NB4 (cell line): Measurements from ENCODE around the gene SIVA1.

Source experiments
- DNase-seq: peaks from one replicate; pipeline ENCODE4 v3.0.0; 2010; ENCODE audit warnings: low read depth
- H3K4me3 ChIP-seq: one replicate; pipeline ENCODE4 v1.5.1; 2011; ENCODE audit warnings: mild to moderate bottlenecking, low read depth, low read length, moderate library complexity
- MAX ChIP-seq: IDR thresholded peaks from 2 replicates; pipeline ENCODE4 v1.6.1; 2011; ENCODE audit warnings: low read depth, low read length
- MYC ChIP-seq: IDR thresholded peaks from 2 replicates; pipeline ENCODE4 v1.6.1; 2011; ENCODE audit warnings: low read depth, low read length
- POLR2A ChIP-seq: IDR thresholded peaks from 2 replicates; pipeline ENCODE4 v1.6.1; 2011; ENCODE audit warnings: mild to moderate bottlenecking; ENCODE audit not compliant: insufficient read length; ENCODE audit errors: extremely low read depth
- TF ChIP-seq, protein P1 (sequence below): IDR thresholded peaks from one replicate; pipeline ENCODE4 v1.5.1; 2012; ENCODE audit warnings: low read depth, low read length

SIVA1 gene

GRCh38 chr14:104757681-104758392 lies 4.9 kb downstream of the SIVA1 start:
- TF ChIP-seq POLR2A (no peak), MYC (no peak), MAX (no peak)
- TF ChIP-seq, protein P1, sequence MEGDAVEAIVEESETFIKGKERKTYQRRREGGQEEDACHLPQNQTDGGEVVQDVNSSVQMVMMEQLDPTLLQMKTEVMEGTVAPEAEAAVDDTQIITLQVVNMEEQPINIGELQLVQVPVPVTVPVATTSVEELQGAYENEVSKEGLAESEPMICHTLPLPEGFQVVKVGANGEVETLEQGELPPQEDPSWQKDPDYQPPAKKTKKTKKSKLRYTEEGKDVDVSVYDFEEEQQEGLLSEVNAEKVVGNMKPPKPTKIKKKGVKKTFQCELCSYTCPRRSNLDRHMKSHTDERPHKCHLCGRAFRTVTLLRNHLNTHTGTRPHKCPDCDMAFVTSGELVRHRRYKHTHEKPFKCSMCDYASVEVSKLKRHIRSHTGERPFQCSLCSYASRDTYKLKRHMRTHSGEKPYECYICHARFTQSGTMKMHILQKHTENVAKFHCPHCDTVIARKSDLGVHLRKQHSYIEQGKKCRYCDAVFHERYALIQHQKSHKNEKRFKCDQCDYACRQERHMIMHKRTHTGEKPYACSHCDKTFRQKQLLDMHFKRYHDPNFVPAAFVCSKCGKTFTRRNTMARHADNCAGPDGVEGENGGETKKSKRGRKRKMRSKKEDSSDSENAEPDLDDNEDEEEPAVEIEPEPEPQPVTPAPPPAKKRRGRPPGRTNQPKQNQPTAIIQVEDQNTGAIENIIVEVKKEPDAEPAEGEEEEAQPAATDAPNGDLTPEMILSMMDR = no peak
- DNase-seq = no peak

DNA sequence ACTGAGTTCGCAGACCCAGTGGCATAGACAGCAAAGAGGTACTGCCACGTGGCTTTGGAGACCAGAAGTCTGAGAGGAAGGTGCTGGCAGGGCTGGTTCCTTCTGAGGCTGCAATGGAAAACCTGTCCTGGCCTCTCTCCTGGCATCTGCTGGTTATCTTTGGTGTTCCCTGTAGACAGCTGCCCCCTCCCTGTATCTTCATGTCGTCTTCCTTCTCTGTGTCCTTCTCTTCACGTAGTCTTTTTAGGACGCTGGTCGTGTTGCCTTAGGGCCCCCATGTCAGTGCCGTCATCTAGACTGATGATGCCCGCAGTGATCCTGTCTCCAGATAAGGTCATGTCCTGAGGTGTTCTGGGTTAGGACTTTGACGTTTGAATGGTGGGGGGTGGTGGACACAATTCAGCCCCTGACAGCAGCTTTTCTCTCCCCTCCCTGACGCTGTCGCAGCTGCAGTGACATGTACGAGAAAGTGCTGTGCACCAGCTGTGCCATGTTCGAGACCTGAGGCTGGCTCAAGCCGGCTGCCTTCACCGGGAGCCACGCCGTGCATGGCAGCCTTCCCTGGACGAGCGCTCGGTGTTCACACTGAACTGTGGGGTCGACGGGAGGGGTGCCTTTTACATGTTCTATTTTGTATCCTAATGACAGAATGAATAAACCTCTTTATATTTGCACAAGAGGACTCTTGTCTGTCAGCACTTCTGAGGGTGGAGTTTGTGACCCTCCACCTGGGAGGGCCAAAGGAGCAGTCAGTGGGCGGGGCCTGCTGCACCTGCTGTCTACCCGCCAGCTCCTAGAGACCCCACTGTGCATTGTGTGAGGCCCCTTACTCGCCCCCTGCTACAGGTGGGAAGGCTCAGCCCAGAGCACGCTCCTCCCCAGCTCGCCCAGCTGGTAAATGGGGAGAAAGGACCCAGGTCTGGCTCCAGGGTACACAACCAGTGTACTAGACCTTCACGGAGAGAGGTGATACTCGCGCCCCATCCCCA lies 6.3 kb downstream of the SIVA1 start:
- DNase-seq = no peak
- TF ChIP-seq, protein P1 = no peak
- TF ChIP-seq MAX (no peak), POLR2A (no peak), MYC (no peak)
- no peak overlapping the region for H3K4me3 ChIP-seq

More at GRCh38 chr14:104757681-104758392, 4.9 kb downstream of the SIVA1 start:
- H3K4me3 ChIP-seq = no peak overlapping the region

GRCh38 chr14:104765517-104765916 lies 12.6 kb downstream of the SIVA1 start:
- TF ChIP-seq MYC = no peak
- TF ChIP-seq, protein P1 = no peak
- TF ChIP-seq MAX = no peak
- TF ChIP-seq POLR2A = no peak

GRCh38 chr14:104766256-104766862 lies 13.4 kb downstream of the SIVA1 start:
- TF ChIP-seq MAX (no peak), POLR2A (no peak), MYC (no peak)
- TF ChIP-seq, protein P1 = no peak
- no peak overlapping the region for H3K4me3 ChIP-seq
- DNase-seq = no peak

More at GRCh38 chr14:104765517-104765916, 12.6 kb downstream of the SIVA1 start:
- no peak overlapping the region for H3K4me3 ChIP-seq
- DNase-seq = no peak

DNA sequence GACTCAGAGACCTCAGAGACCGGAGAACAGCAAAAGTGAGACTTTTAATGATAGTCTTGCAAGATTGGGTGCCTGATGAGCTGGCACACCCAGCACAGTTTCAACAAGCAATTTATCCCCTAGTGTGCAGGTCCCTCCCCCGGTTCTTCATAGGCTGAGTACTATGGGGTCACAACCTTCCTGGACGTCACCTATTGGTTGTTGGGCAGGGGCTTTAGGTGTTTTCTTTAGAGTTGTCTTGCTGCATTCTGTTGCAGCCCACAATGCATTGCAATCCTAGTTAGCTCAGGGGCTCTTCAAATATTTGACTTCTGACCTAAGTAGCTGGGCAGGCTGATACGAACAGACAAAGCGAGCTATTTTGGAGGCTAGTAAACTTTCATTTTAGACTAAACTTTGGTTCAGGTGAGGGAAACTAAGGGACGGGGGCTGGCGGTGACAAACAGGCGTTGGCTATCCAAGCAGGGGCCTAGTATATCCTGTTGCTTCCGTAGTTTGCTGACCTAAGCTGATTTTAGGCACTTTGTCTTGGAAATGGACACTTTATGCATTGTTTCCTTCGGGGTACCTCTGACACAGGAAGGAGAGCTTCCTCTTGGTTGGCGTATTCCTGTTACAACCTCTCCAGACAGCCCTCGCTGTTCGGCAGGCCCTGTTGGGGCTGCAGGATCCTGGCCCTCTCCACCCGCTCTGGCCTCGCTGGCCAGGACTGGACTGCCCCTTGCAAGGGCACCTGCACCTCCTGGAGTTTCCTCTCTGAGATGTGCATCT lies 14.1 kb downstream of the SIVA1 start:
- DNase-seq = no peak
- TF ChIP-seq MAX (no peak), POLR2A (no peak), MYC (no peak)
- TF ChIP-seq, protein P1 = no peak
- no peak overlapping the region for H3K4me3 ChIP-seq
